ENCODE results near the gene RSRC1.

GRCh38 chr3:158120330-158120729, 10.4 kb downstream of the RSRC1 start:
- TF ChIP-seq POLR2A (IDR thresholded peaks at IDR 0.05), result no peak
- TF ChIP-seq, protein P1, sequence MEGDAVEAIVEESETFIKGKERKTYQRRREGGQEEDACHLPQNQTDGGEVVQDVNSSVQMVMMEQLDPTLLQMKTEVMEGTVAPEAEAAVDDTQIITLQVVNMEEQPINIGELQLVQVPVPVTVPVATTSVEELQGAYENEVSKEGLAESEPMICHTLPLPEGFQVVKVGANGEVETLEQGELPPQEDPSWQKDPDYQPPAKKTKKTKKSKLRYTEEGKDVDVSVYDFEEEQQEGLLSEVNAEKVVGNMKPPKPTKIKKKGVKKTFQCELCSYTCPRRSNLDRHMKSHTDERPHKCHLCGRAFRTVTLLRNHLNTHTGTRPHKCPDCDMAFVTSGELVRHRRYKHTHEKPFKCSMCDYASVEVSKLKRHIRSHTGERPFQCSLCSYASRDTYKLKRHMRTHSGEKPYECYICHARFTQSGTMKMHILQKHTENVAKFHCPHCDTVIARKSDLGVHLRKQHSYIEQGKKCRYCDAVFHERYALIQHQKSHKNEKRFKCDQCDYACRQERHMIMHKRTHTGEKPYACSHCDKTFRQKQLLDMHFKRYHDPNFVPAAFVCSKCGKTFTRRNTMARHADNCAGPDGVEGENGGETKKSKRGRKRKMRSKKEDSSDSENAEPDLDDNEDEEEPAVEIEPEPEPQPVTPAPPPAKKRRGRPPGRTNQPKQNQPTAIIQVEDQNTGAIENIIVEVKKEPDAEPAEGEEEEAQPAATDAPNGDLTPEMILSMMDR (IDR thresholded peaks at IDR 0.05 in 4 of 5, conservative IDR thresholded peaks at IDR 0.05 in 1 of 5), result no peak

All from gastrocnemius medialis (tissue), 4 donors.